Fibroblast of gingiva (primary cell): ENCODE data around the gene TMEM171.

ENCODE experiments used
- DNase-seq: peaks from one replicate; pipeline ENCODE4 v3.0.0-alpha.2; 2011; ENCODE audit warnings: low read depth

Gene TMEM171

DNA sequence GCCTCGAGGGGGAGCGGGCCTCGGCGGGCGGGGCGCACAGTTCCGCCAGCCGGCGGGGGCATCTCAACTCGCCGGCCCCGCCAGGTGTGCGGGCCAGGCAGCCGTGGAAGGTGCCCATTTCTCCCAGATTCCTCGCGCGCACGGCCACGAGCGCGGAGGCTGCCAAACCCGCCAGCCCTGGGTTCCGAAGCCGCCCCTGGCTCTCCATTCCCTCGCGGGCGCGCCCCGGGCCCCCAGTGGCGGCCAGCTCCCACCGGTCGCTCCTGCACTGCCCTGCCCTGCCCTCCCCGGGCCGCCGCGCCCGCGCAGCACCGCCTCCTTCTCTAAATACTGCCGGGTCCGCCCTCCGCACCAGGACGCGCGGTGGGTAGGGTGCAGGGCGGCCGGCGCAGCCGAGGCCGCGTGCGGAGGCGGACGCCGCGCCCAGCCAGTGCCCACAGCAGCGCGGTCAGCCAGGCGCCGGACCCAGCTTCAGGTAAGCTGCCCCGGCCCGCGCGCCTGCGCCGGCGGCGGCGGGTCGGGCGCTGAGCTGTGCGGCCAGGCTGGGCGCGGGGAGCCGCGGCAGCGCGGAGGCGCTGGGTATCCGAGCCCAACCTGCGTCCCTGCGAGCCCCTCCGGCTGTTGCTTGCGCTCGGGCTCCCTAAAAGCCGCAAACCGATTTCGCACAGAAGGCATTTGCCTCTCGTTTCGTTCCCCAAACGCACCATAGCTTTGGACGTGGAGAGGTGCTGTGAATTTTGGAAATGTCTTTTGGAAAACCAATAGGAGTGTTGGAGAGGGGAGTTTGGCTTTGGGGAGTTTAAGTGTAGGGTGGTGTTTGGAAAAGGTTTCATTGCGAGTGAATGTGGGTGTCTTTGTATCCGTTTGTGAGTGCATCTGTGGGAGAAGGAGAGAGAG, at the start of gene TMEM171:
Gene TMEM171 (plus strand): TSS at position 354 of the 897 bp plus-strand sequence. CDS start 2,799 bp downstream, outside the sequence.
- DNase-seq = peak; percentile 38

DNA sequence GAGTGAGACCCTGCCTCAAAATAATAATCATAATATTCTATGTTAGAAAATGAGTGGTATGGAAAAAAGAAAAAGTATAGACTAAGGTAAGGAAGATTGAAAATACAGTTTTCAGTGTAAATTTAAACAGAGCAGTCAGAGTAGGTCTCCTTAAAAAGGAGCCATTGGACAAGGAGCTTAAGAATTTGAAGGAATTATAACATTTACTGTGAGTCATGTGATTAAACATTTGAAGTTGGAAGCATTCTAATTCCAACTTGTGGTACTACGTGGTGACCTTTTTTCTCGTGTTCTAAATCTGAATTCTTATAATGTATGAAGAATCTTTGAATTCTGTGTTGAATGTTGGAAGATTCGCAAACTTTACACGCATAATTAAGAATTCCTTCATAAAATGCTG, 39.3 kb upstream of the TMEM171 start:
- no peak for DNase-seq

DNA sequence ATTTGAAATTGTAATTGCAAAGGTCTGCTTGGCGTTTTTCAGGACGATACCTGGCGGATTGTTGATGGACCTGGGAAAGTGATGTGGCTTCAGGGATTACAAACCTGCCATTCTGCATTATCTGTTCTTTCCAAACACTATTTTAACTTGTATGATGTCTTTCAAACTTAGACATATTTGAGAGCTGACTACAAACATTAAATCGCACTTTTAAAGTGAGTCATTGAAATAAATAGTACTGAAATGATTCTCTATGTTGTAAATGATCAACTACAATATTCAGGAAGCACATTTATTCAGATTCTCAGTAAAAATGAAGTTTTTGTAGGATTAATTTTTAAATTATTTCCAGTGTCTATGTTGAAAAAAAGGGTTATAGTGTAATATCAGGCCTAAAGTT, 32.3 kb upstream of the TMEM171 start:
- no peak for DNase-seq

DNA sequence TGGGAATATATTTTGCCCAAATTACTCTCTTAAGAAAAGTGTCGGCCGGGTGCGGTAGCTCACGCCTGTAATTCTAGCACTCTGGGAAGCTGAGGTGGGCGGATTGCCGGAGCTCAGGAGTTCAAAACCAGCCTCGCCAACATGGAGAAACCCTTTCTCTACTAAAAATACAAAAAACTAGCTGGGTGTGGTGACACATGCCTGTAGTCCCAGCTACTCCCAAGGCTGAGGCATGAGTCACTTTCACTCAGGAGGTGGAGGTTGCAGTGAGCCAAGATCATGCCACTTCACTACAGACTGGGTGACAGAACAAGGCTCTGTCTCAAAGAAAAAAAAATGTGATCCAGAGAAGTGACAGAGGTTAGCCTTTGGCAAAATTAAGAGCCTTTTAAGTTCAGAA, 26.4 kb upstream of the TMEM171 start:
- DNase-seq = peak; percentile 36

GRCh38 chr5:73094415-73094814, 26.0 kb upstream of the TMEM171 start:
- DNase-seq = no peak

GRCh38 chr5:73095564-73096238, 24.7 kb upstream of the TMEM171 start:
- DNase-seq = no peak

DNA sequence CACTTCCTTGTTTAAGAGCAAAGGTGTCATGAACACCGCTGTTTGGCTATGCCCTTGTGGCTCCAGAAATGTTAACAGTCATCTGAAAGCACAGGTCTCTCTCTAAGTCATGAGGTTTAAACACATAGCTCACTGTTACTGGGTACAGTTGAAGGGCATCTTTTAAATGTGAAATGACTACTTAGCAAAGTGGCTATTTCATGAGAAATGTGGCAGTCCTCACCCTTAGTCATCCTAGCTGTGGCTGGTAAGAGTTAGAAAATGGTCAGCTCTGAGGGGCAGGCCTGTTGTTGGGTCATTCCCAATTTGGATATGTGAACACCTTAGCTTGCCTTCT, 24.2 kb upstream of the TMEM171 start:
- no peak for DNase-seq

DNA sequence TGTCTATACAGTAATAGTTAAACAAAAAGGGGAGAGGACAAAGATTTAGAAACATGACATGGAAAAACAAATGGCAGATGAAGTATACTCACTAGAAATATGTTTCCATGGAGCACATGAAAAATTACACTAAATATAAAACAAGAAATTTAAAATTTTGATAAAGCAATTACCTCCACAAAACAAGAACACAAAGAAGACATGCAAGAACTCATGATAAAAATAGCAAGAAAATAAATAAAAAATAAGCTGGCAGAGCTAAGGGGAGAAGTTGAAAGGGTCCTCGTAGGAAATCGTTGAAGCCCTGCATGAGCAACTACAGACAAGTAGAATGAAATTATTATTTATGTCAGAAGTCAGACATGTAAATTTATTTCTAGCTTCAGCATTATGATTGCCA, 22.6 kb upstream of the TMEM171 start:
- no peak for DNase-seq

- DNase-seq = no peak
These were observed 20.3 kb upstream of the TMEM171 start for GRCh38 chr5:73100109-73100508.

DNA sequence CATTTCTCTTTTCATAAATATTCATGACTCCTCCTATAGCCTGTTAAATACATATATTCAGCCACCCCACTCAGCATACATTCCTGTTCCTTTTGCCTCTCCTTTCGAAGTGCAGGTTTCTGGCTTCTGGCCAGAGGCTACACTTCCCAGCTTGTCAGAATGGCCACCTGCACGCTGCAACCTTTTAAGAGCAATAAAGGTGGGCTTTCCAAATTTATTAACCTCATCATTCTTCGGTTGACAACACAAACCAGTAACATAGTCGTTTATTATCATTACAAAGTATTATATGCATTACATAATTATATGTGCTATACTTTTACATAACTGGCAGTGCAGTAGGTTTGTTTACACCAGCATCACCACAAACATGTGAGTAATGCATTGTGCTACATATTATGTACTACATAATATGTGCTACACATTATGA, 16.5 kb upstream of the TMEM171 start:
- DNase-seq = no peak

GRCh38 chr5:73104326-73104725, 16.0 kb upstream of the TMEM171 start:
- DNase-seq = no peak

GRCh38 chr5:73106335-73106734, 14.0 kb upstream of the TMEM171 start:
- no peak for DNase-seq

- DNase-seq = no peak
These were observed 10.2 kb upstream of the TMEM171 start for GRCh38 chr5:73110190-73110589.

DNA sequence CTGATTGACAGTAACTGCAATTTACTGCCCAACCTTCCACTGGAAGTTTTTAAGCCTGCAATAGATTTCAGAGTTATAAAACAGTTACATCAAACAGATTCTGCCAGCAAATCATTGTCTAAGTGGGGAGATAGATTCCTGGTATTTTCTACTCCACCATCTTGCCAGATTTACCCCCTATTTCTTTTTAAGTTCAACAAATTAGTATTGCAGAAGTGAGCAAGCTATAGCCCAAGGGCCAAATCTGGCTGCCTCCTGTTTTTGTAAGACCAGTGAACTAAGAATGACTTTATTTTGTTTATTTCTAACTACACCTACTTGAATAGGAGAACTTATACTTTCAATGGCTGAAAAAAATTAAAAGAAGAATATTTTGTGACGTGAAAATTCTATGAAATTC, 8.8 kb upstream of the TMEM171 start:
- DNase-seq = no peak

GRCh38 chr5:73112359-73112758, 8.0 kb upstream of the TMEM171 start:
- DNase-seq = no peak

- DNase-seq = no peak
These were observed 6.2 kb upstream of the TMEM171 start for GRCh38 chr5:73114044-73114688.

GRCh38 chr5:73115399-73116051, 4.8 kb upstream of the TMEM171 start:
- DNase-seq = peak; percentile 82

DNA sequence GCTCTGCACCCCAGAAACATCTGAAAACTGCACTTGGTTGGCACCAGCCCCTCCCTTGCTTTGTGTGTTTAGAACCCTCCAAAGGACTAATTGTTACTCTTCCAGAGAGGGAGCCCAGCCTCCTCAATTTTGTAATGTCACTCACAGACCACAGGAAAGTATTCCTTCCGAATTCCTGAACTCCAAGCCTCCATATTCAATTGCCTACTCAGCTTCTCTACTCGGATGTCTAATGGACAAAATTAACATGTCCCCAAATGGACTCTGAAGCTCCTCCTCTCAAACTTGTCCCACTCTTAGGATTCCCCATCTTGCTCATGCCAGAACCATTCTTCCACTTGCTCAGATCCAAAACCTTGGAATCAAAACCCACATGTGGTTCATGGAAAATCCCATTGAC, 3.9 kb upstream of the TMEM171 start:
- DNase-seq = no peak

- no peak for DNase-seq
These were observed 3.2 kb upstream of the TMEM171 start for GRCh38 chr5:73117088-73117740.

DNA sequence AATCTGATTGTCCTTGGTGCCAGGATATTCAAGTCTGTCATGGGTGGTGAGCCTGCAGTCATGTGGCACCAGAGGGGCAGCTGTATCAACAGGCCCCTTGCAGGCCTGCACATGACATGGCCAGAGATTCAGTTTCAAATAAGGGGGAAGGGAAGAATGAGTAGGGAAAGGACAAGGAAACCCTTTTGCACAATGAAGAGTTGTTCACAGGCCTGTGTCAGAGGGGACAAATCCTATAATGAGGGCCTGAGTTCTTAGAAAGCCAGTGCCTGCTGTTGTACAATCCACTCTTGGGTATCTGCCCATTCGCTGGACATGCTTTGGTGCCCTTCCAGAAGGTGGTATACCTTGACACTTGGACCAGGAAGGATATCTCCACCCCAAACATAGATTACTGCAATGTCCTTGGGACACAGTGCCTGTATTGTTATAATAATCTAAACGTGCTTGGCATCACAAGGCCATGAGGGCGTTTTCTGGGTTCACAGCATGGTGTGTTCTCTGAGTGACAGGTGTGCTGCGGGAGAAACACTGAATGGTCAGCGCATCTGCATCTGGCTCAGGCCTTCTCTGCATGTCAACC, 1.9 kb upstream of the TMEM171 start:
- DNase-seq = no peak

DNA sequence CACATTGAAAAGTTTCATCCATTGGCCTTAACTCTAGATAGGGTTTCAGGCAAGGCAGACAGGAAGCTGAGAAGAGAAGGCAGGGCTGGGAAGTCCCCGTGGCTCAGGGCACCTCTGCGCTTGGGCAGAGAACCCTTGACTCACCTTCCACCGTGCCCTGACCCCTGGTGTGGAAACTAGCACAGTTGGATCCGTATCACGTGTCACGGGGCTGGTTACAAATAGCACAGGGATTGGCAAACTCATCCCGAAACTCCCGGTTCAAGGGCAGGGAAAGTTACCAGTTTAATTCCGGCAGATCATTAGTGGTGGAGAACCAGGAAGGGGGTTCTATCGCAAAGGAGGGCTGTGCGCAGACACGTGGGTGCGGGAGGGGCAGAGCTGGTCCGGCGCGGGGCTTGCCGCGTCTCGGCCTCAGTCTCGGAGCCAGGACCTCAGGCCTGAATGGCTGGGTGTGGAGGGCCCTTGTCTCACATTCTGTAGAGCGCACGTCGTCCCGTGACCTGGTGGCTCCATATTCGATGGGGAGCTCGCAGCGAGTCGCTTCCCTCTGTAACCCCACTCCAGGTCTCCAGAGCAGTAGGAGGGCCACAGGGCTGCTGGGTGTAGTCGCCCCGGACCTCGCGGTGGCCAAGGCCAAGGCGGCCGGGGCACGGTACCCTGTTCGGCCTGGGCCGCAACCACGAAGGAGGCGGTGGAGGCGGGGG, 771 bp upstream of the TMEM171 start:
- DNase-seq = no peak
